ENCODE results near the gene MAZ. TPM values are rescaled to one million over a fixed set of nuclear protein-coding genes. Genes with fewer than 3 reads are reported as not detected.

MAZ gene
- total RNA-seq, 1 donor, result 132 TPM

GRCh38 chr16:29811896-29812665 is 5.8 kb downstream of the MAZ start, which contains the start of gene PRRT2:
PRRT2 (plus strand) TSS chr16:29812193; CDS start chr16:29813055, 862 bp downstream.
- Histone ChIP-seq H3K9me3 (ENCODE audit: low read depth, low read length) (no peaks in the 10 kb centered on the region), H3K4me1 (ENCODE audit: insufficient read depth, low read length) (peaks cover 71% of the 10 kb centered on the region), H3K27me3 (ENCODE audit: insufficient read depth, low read length) (peaks cover 6% of the 10 kb centered on the region), H3K4me3 (ENCODE audit: low read length) (peak within 1 kb of the TSS; percentile 24)

DNA sequence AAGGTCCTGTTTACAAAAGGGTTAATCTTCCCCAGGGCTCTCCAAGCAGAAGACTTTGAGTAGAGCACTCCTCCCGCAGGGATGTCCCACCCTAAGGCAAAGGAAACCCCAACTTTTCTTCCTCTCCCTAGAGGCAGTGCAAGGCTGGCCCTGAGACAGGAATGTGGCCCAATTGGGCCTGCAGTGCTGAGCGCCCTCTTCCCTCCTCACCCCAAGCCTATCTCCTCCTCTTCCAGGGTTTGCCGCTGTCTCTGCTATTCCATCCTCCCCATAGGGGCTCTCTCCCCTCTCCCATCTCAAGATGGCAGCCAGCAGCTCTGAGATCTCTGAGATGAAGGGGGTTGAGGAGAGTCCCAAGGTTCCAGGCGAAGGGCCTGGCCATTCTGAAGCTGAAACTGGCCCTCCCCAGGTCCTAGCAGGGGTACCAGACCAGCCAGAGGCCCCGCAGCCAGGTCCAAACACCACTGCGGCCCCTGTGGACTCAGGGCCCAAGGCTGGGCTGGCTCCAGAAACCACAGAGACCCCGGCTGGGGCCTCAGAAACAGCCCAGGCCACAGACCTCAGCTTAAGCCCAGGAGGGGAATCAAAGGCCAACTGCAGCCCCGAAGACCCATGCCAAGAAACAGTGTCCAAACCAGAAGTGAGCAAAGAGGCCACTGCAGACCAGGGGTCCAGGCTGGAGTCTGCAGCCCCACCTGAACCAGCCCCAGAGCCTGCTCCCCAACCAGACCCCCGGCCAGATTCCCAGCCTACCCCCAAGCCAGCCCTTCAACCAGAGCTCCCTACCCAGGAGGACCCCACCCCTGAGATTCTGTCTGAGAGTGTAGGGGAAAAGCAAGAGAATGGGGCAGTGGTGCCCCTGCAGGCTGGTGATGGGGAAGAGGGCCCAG is 6.7 kb downstream of the MAZ start:
- peaks cover 71% of the 10 kb centered on the region for H3K4me1 ChIP-seq (ENCODE audit: insufficient read depth, low read length)
- H3K4me3 ChIP-seq (ENCODE audit: low read length), result no peak overlapping the region
- peaks cover 6% of the 10 kb centered on the region for H3K27me3 ChIP-seq (ENCODE audit: insufficient read depth, low read length)
- no peaks in the 10 kb centered on the region for H3K9me3 ChIP-seq (ENCODE audit: low read depth, low read length)

- Histone ChIP-seq H3K4me3 (ENCODE audit: low read length) (no peak overlapping the region), H3K27me3 (ENCODE audit: insufficient read depth, low read length) (peaks cover 6% of the 10 kb centered on the region), H3K4me1 (ENCODE audit: insufficient read depth, low read length) (peaks cover 68% of the 10 kb centered on the region), H3K9me3 (ENCODE audit: low read depth, low read length) (no peaks in the 10 kb centered on the region)
Observed at GRCh38 chr16:29813644-29814562, 7.6 kb downstream of the MAZ start.

DNA sequence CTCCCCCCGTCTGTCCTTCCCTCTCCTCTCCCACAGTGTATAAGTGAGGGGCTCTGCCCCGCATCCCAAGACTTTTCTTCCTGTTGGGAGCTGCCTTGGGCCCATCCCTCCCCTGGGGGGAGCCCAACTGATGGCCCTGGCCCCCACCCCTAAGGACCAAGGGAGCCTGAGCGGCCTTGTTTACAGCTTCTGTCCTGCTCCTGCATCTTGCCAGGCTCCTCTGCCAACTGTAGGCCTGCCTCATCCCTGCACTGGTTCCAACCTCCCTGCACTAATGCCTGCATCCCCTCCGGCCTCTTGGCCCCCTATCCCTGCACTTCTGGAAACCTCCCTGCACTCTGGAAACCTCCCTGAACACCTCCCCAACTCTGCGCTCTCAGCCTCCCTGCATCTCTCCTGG is 8.3 kb downstream of the MAZ start:
- peaks cover 69% of the 10 kb centered on the region for H3K4me1 ChIP-seq (ENCODE audit: insufficient read depth, low read length)
- H3K4me3 ChIP-seq (ENCODE audit: low read length), result no peak overlapping the region
- H3K27me3 ChIP-seq (ENCODE audit: insufficient read depth, low read length), result peaks cover 6% of the 10 kb centered on the region
- no peaks in the 10 kb centered on the region for H3K9me3 ChIP-seq (ENCODE audit: low read depth, low read length)

- no peaks in the 10 kb centered on the region for H3K9me3 ChIP-seq (ENCODE audit: low read depth, low read length)
- peaks cover 69% of the 10 kb centered on the region for H3K4me1 ChIP-seq (ENCODE audit: insufficient read depth, low read length)
- peaks cover 6% of the 10 kb centered on the region for H3K27me3 ChIP-seq (ENCODE audit: insufficient read depth, low read length)
- peak overlapping the region; percentile 88 for H3K4me3 ChIP-seq (ENCODE audit: low read length)
Observed at GRCh38 chr16:29815032-29815721, 8.8 kb downstream of the MAZ start.

- Histone ChIP-seq H3K27me3 (ENCODE audit: insufficient read depth, low read length) (peaks cover 6% of the 10 kb centered on the region), H3K4me1 (ENCODE audit: insufficient read depth, low read length) (peaks cover 66% of the 10 kb centered on the region), H3K4me3 (ENCODE audit: low read length) (peak within 1 kb of the TSS; percentile 88), H3K9me3 (ENCODE audit: low read depth, low read length) (no peaks in the 10 kb centered on the region)
Observed at GRCh38 chr16:29815793-29816693, 9.7 kb downstream of the MAZ start, which contains the start of gene PAGR1. PAGR1 (plus strand) TSS chr16:29816152; CDS start chr16:29816526, 374 bp downstream.

- peaks cover 66% of the 10 kb centered on the region for H3K4me1 ChIP-seq (ENCODE audit: insufficient read depth, low read length)
- no peaks in the 10 kb centered on the region for H3K9me3 ChIP-seq (ENCODE audit: low read depth, low read length)
- H3K4me3 ChIP-seq (ENCODE audit: low read length), result peak overlapping the region; percentile 88
- H3K27me3 ChIP-seq (ENCODE audit: insufficient read depth, low read length), result peaks cover 6% of the 10 kb centered on the region
Observed at GRCh38 chr16:29816694-29817441, 10.5 kb downstream of the MAZ start.

DNA sequence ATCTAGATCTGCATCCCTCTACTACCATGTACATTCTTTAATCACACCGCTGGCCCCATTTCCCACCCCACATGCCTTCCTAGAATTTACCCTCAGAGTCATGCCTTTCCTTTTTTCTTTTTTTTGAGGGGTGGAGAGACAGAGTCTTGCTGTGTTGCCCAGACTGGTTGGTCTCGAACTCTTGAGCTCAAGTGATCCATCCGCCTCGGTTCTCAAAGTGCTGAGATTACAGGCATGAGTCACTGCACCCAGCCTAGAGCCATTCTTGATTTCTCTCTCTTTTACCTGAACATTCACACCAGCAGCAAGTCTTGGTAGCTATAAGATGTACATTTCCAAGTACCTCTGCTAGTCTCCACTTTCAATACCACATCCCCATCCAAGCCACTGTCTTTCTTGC is 11.8 kb downstream of the MAZ start:
- Histone ChIP-seq H3K4me3 (ENCODE audit: low read length) (no peak overlapping the region), H3K9me3 (ENCODE audit: low read depth, low read length) (no peaks in the 10 kb centered on the region), H3K4me1 (ENCODE audit: insufficient read depth, low read length) (peaks cover 73% of the 10 kb centered on the region), H3K27me3 (ENCODE audit: insufficient read depth, low read length) (no peaks in the 10 kb centered on the region)

DNA sequence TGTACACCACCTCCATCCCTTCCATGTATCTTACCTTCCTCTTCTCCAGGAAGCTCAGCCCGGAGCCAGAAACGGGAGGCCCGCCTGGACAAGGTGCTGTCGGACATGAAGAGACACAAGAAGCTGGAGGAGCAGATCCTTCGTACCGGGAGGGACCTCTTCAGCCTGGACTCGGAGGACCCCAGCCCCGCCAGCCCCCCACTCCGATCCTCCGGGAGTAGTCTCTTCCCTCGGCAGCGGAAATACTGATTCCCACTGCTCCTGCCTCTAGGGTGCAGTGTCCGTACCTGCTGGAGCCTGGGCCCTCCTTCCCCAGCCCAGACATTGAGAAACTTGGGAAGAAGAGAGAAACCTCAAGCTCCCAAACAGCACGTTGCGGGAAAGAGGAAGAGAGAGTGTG is 13.2 kb downstream of the MAZ start:
- Histone ChIP-seq H3K4me3 (ENCODE audit: low read length) (no peak overlapping the region), H3K4me1 (ENCODE audit: insufficient read depth, low read length) (peaks cover 86% of the 10 kb centered on the region), H3K9me3 (ENCODE audit: low read depth, low read length) (no peaks in the 10 kb centered on the region), H3K27me3 (ENCODE audit: insufficient read depth, low read length) (no peaks in the 10 kb centered on the region)

DNA sequence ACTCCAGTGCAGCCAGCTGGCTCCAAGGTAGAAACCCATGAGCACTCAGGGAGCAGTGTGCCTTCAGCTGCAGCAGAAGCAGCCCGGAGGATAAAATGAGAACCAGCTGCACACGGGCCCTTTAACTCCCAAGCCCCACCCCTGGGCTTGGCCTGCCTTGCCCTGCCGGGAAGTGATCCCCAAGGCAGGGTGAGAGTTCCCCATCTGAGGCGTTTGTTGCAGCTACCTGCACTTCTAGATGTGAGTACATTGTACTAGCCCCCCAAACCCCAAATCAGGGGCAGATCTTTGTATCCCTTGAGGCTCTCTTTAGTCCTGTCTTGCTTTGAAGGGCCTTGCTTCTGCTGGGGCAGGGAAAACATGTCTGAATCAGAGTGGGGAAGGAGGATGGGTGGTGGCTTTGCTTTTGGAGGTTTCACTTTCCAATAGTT is 14.0 kb downstream of the MAZ start, which contains the start of gene MVP:
MVP (plus strand) TSS at position 192 of the 431 bp plus-strand sequence. CDS start 10,088 bp downstream, outside the sequence.
- Histone ChIP-seq H3K9me3 (ENCODE audit: low read depth, low read length) (no peaks in the 10 kb centered on the region), H3K4me3 (ENCODE audit: low read length) (peak within 1 kb of the TSS; percentile 61), H3K4me1 (ENCODE audit: insufficient read depth, low read length) (peaks cover 85% of the 10 kb centered on the region), H3K27me3 (ENCODE audit: insufficient read depth, low read length) (no peaks in the 10 kb centered on the region)

DNA sequence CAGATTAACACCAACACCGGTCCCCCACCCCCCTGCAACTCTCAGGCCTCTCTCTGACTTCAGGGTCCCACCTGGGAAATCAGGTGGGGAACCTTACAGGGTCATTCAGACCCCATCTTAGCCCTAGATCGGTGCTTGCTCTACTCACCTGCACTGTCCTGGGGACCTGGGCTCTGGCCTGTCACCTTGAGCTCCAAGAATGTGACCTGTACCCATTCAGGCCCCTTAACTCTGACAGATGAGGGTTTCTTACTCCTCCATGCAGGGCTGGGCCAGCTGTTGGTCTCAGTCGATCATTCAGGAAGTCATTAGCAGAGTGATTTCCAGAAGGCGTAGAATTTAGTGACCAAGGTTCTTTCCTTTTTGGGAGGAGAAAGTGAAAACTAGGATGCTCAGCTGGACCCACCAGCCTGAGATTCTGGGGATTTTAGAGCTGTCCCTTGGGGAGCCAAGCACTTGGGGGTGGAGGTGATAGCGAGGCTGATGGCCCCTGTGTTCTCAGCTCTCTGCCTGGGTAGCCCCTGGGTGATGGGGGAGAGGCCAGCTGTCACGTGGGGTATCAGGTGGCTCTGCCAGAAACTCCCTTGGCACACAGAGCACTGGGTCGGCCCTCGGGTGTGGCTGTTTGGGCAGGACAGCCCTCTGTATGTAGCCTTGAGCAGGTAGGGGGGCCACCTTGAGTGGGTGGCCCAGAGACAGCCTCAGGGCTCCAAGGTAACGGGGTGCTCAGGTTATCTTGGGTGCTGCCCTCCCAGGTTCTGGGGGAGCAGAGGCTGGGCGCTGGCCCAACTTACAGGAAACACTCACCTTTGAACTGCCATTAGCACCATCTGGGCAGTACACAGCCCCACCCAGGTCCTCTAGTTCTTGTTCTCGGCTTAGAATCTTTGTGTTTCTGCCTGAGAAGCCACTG is 14.7 kb downstream of the MAZ start:
- H3K27me3 ChIP-seq (ENCODE audit: insufficient read depth, low read length), result no peaks in the 10 kb centered on the region
- peak overlapping the region; percentile 61 for H3K4me3 ChIP-seq (ENCODE audit: low read length)
- H3K4me1 ChIP-seq (ENCODE audit: insufficient read depth, low read length), result peaks cover 89% of the 10 kb centered on the region
- no peaks in the 10 kb centered on the region for H3K9me3 ChIP-seq (ENCODE audit: low read depth, low read length)

GRCh38 chr16:29821643-29822115 is 15.3 kb downstream of the MAZ start:
- H3K4me3 ChIP-seq (ENCODE audit: low read length), result peak overlapping the region; percentile 61
- peaks cover 93% of the 10 kb centered on the region for H3K4me1 ChIP-seq (ENCODE audit: insufficient read depth, low read length)
- H3K9me3 ChIP-seq (ENCODE audit: low read depth, low read length), result no peaks in the 10 kb centered on the region
- no peaks in the 10 kb centered on the region for H3K27me3 ChIP-seq (ENCODE audit: insufficient read depth, low read length)

Measured in mononuclear cell (primary cell).